Muscle of back (tissue), 13 donors: ENCODE results near the gene CAP2. TPM values are rescaled to one million over a fixed set of nuclear protein-coding genes. Genes with fewer than 3 reads are reported as not detected.
A peak's percentile ranks its signal among the peaks of the same experiment; 100 is the strongest.

ENCODE experiments used
- DNase-seq, 3 donors: peaks; one replicate each; pipeline versions ENCODE4 v3.0.0 to v3.0.0-alpha.2; 2013
- long read RNA-seq, 9 donors: transcript quantifications; one replicate each; lab custom pipeline, GENCODE V29; 2026
- polyA plus RNA-seq, 10 donors: library from polyadenylated mRNA; unstranded; fragments of 120-200 nt; gene quantifications; one replicate each; pipeline ENCODE4 v1.2.1, GENCODE V29; 2013; ENCODE audit not compliant: insufficient read length in 10 of 10

CAP2 gene
- polyA plus RNA-seq: 100 to 1,000 TPM; 123 to 253 (median 166) TPM
- long read RNA-seq, donor 1, transcript CAP2-201 (13 exons, 3,316 nt): major isoform, 26 of 61 reads
- long read RNA-seq, donor 1, partial matches to known transcripts: 33 of 61 reads
- long read RNA-seq, donor 1, other reads (novel, unspliced or antisense): 0 of 61 reads
- long read RNA-seq, donor 2, transcript CAP2-201 (13 exons, 3,316 nt): major isoform, 33 of 63 reads
- long read RNA-seq, donor 2, partial matches to known transcripts: 25 of 63 reads
- long read RNA-seq, donor 2, other reads (novel, unspliced or antisense): 0 of 63 reads
- long read RNA-seq, donor 3: 0 reads
- long read RNA-seq, donor 4, transcript CAP2-201 (13 exons, 3,316 nt): major isoform, 17 of 64 reads
- long read RNA-seq, donor 4, partial matches to known transcripts: 46 of 64 reads
- long read RNA-seq, donor 4, other reads (novel, unspliced or antisense): 0 of 64 reads
- long read RNA-seq, donor 5, transcript CAP2-201 (13 exons, 3,316 nt): major isoform, 25 of 71 reads
- long read RNA-seq, donor 5, partial matches to known transcripts: 44 of 71 reads
- long read RNA-seq, donor 5, other reads (novel, unspliced or antisense): 0 of 71 reads
- long read RNA-seq, donor 6, transcript CAP2-201 (13 exons, 3,316 nt): major isoform, 36 of 76 reads
- long read RNA-seq, donor 6, partial matches to known transcripts: 38 of 76 reads
- long read RNA-seq, donor 6, other reads (novel, unspliced or antisense): 0 of 76 reads
- long read RNA-seq, donor 7, transcript CAP2-201 (13 exons, 3,316 nt): major isoform, 21 of 66 reads
- long read RNA-seq, donor 7, partial matches to known transcripts: 45 of 66 reads
- long read RNA-seq, donor 7, other reads (novel, unspliced or antisense): 0 of 66 reads
- long read RNA-seq, donor 8, transcript CAP2-201 (13 exons, 3,316 nt): major isoform, 14 of 19 reads
- long read RNA-seq, donor 8, partial matches to known transcripts: 5 of 19 reads
- long read RNA-seq, donor 8, other reads (novel, unspliced or antisense): 0 of 19 reads
- long read RNA-seq, donor 9, partial matches to known transcripts: 0 of 2 reads
- long read RNA-seq, donor 9, other reads (novel, unspliced or antisense): 0 of 2 reads

- peak; percentile 64 to 88 (median 69) for DNase-seq
These were observed at the start of gene CAP2 for GRCh38 chr6:17392978-17393891. CAP2 (plus strand) TSS chr6:17393595; CDS start chr6:17421556, 27,961 bp downstream.

GRCh38 chr6:17347012-17347411 is 46.4 kb upstream of the CAP2 start:
- DNase-seq: no peak

- no peak for DNase-seq
These were observed 44.0 kb upstream of the CAP2 start for GRCh38 chr6:17349427-17349826.

GRCh38 chr6:17352302-17352701 is 41.1 kb upstream of the CAP2 start:
- no peak for DNase-seq

GRCh38 chr6:17353440-17354175 is 39.8 kb upstream of the CAP2 start:
- no peak for DNase-seq

- DNase-seq: peak in 1 of 3 donors; percentile 13
These were observed 38.5 kb upstream of the CAP2 start for GRCh38 chr6:17354700-17355403.

- no peak for DNase-seq
These were observed 38.0 kb upstream of the CAP2 start for GRCh38 chr6:17355404-17355774.

GRCh38 chr6:17358515-17358914 is 34.9 kb upstream of the CAP2 start:
- DNase-seq: no peak

- no peak for DNase-seq
These were observed 32.8 kb upstream of the CAP2 start for GRCh38 chr6:17360564-17360963.

- peak in 1 of 3 donors; percentile 8 for DNase-seq
These were observed 32.4 kb upstream of the CAP2 start for GRCh38 chr6:17361013-17361412.

GRCh38 chr6:17365961-17366360 is 27.4 kb upstream of the CAP2 start:
- no peak for DNase-seq

GRCh38 chr6:17367868-17368267 is 25.5 kb upstream of the CAP2 start:
- no peak for DNase-seq

GRCh38 chr6:17381424-17382147 is 11.8 kb upstream of the CAP2 start:
- DNase-seq: peak in 2 of 3 donors; percentile 17 to 48

GRCh38 chr6:17385660-17386059 is 7.7 kb upstream of the CAP2 start:
- DNase-seq: peak; percentile 34 to 71 (median 39)

GRCh38 chr6:17388365-17388764 is 5.0 kb upstream of the CAP2 start:
- no peak for DNase-seq

- DNase-seq: no peak
These were observed 4.0 kb upstream of the CAP2 start for GRCh38 chr6:17389274-17389847.

GRCh38 chr6:17390276-17390675 is 3.1 kb upstream of the CAP2 start:
- DNase-seq: no peak

- DNase-seq: no peak
These were observed 1.4 kb upstream of the CAP2 start for GRCh38 chr6:17391976-17392375.
